K562 (cell line): ENCODE data around the gene JAK3. TPM values are rescaled to one million over a fixed set of nuclear protein-coding genes. Genes with fewer than 3 reads are reported as not detected.

Source experiments
- ATAC-seq: fragments of 200-7000 bp; cut with Tn5 transposase; 3 replicates; pipeline ENCODE4 v1.9.1; 2020; ENCODE audit warnings: moderate library complexity
- BruUV-seq: library from RNA; stranded (reverse); fragments of 400-500 nt; replicated peaks from 2 replicates; lab custom pipeline; 2021; lab: Mats Ljungman, UMichigan
- CTCF ChIA-PET: fragments of 300-600 bp; formaldehyde crosslinking; extraction: SDS; loops from one replicate; lab custom pipeline; 2021; ENCODE audit warnings: low intra/inter-chr PET ratio; lab: Yijun Ruan, JAX
- POLR2A ChIA-PET: fragments of 300-600, 350-650 bp; sonication (Branson Sonifier 250); formaldehyde crosslinking; extraction: SDS; loops from one replicate; lab custom pipeline; 2021; ENCODE audit warnings: antibody characterized with exemption, inconsistent platforms; lab: Yijun Ruan, JAX
- DNase-seq, 4 experiments: peaks; one replicate each; pipeline versions ENCODE4 v3.0.0 to v3.0.0-alpha.2; 2011 to 2018; ENCODE audit warnings: low spot score in 3 of 4, mixed read lengths in 3 of 4; ENCODE audit errors: extremely low read depth in 1 of 4
- FAIRE-seq: peaks from 2 replicates; lab custom pipeline; 2011; peaks lifted over from hg19 to GRCh38; lab: Jason Lieb, UNC
- H2AFZ ChIP-seq: 2 replicates; pipeline ENCODE4 v1.6.0; 2011; ENCODE audit warnings: low read depth, low read length, control low read depth, inconsistent platforms
- H3K27ac ChIP-seq: fragments of 200-600 bp; 3 replicates; pipeline ENCODE4 v1.8.0; 2011; ENCODE audit warnings: low read depth, mild to moderate bottlenecking, control low read depth, inconsistent platforms, low read length, moderate library complexity, mixed read lengths; ENCODE audit errors: extremely low read depth
- H3K27me3 ChIP-seq, 2 experiments: fragments of 300-600 bp in 1 of 2; 2 replicates in 1 of 2; 3 replicates in 1 of 2; pipeline versions ENCODE4 v1.6.0 to v1.8.0; 2011; ENCODE audit warnings: inconsistent platforms in 2 of 2, low read length in 2 of 2, mild to moderate bottlenecking in 1 of 2, mixed read lengths in 1 of 2, moderate library complexity in 1 of 2; ENCODE audit not compliant: control insufficient read depth in 2 of 2, insufficient read depth in 2 of 2
- H3K36me3 ChIP-seq: fragments of 300-600 bp; 3 replicates; pipeline ENCODE4 v1.8.0; 2011; ENCODE audit warnings: mild to moderate bottlenecking, low read length, inconsistent platforms; ENCODE audit not compliant: control insufficient read depth, insufficient read depth
- H3K4me1 ChIP-seq, 2 experiments: fragments of 200-600 bp in 1 of 2; replicated peaks in 1 of 2; 2 replicates in 1 of 2; 3 replicates in 1 of 2; pipeline versions ENCODE4 v1.5.1 to v1.8.0; 2011; ENCODE audit warnings: inconsistent platforms in 2 of 2, low read length in 2 of 2, mild to moderate bottlenecking in 1 of 2, mixed read lengths in 1 of 2, moderate library complexity in 1 of 2; ENCODE audit not compliant: control insufficient read depth in 2 of 2, insufficient read depth in 2 of 2
- H3K4me2 ChIP-seq: 2 replicates; pipeline ENCODE4 v1.6.1; 2011; ENCODE audit warnings: low read length, control low read depth, inconsistent platforms, mixed read lengths; ENCODE audit not compliant: insufficient read depth
- H3K4me3 ChIP-seq: fragments of 200-600 bp; sonication (generic), shearing (Covaris generic); 2 replicates; pipeline ENCODE4 v1.5.1; 2016; ENCODE audit warnings: control low read depth, inconsistent platforms
- H3K79me2 ChIP-seq: fragments of 200-600 bp; 3 replicates; pipeline ENCODE4 v1.8.0; 2011; ENCODE audit warnings: low read length, inconsistent platforms; ENCODE audit not compliant: control insufficient read depth, insufficient read depth
- H3K9ac ChIP-seq, 2 experiments: 2 replicates each; pipeline versions ENCODE4 v1.6.0 to v1.6.1; 2011; ENCODE audit warnings: low read depth in 2 of 2, low read length in 2 of 2, control low read depth in 1 of 2, inconsistent platforms in 1 of 2, mild to moderate bottlenecking in 1 of 2, mixed read lengths in 1 of 2; ENCODE audit not compliant: insufficient read depth in 1 of 2
- H3K9me1 ChIP-seq: one replicate; pipeline ENCODE4 v1.6.0; 2011; ENCODE audit warnings: inconsistent platforms, mild to moderate bottlenecking, low read length, moderate library complexity; ENCODE audit not compliant: control insufficient read depth, insufficient read depth
- H3K9me3 ChIP-seq: replicated peaks from 2 replicates; pipeline ENCODE4 v1.5.1; 2011; ENCODE audit warnings: low read depth, low read length, inconsistent platforms; ENCODE audit not compliant: control insufficient read depth, insufficient read depth
- H4K20me1 ChIP-seq: replicated peaks from 2 replicates; pipeline ENCODE4 v1.6.1; 2011; ENCODE audit warnings: low read length, inconsistent platforms, mixed read lengths; ENCODE audit not compliant: control insufficient read depth, insufficient read depth
- DMBX1 ChIP-seq: fragments of 250-450 bp; sonication (Bioruptor Pico); IDR thresholded peaks from 2 replicates; pipeline ENCODE4 v1.8.0; 2022; ENCODE audit warnings: inconsistent platforms, mild to moderate bottlenecking, moderate library complexity, borderline replicate concordance
- GTF2A2 ChIP-seq: IDR thresholded peaks from 2 replicates; pipeline ENCODE4 v1.6.1; 2016; ENCODE audit warnings: mild to moderate bottlenecking, missing genetic modification characterization, missing compliant biosample characterization
- MEIS2 ChIP-seq: fragments of 450-650 bp; IDR thresholded peaks from 2 replicates; pipeline ENCODE4 v1.6.1; 2014; ENCODE audit warnings: mild to moderate bottlenecking; ENCODE audit not compliant: partially characterized antibody
- RHOXF2B ChIP-seq: fragments of 250-450 bp; sonication (Bioruptor Pico); conservative IDR thresholded peaks from 2 replicates; pipeline ENCODE4 v1.5.1; 2021
- SIRT6 ChIP-seq: IDR thresholded peaks from one replicate; pipeline ENCODE4 v1.6.1; 2012; ENCODE audit warnings: low read depth, mild to moderate bottlenecking, control low read depth, inconsistent platforms, low read length, moderate library complexity
- ZNF57 ChIP-seq: fragments of 450-650 bp; formaldehyde crosslinking; IDR thresholded peaks from 2 replicates; pipeline ENCODE4 v1.4.0; 2020; ENCODE audit warnings: mild to moderate bottlenecking, moderate library complexity
- WGBS: fragments of 100-300 bp; shearing (Covaris generic); methylation state at CpG from one replicate; pipeline ENCODE4 v1.1.6; 2016; ENCODE audit warnings: low coverage, mixed read lengths; ENCODE audit not compliant: insufficient coverage; ENCODE audit errors: missing lambda C conversion rate; 5-methylcytosine and 5-hydroxymethylcytosine counted together
- in situ Hi-C: fragments of 300-500 bp; cut with MboI; formaldehyde crosslinking; loops from 4 replicates; pipeline ENCODE4 v1.15.0; 2018; ENCODE audit warnings: inconsistent platforms, mixed read lengths
- intact Hi-C: fragments of 100-400 bp; cut with micrococcal nuclease; formaldehyde crosslinking; loops from 2 replicates; pipeline ENCODE4 v1.14.2; 2022
- polyA plus RNA-seq, 8 experiments: library from polyadenylated mRNA; depleted of rRNA in 4 of 8; stranded (reverse) in 5 of 8; unstranded in 3 of 8; fragments of >200 nt; fragmentation: Nextera tagmentation in 2 of 8; fragmentation: Illumina TruSeq in 1 of 8; extraction: Ambion mirVana in 2 of 8; extraction: Trizol in 1 of 8; gene quantifications; 2 replicates each; pipeline versions ENCODE4 v1.2.1 to v1.2.3, GENCODE V29; 2011 to 2014; ENCODE audit warnings: inconsistent platforms in 1 of 8, missing spikeins in 1 of 8
- total RNA-seq, 7 experiments: library from RNA; depleted of rRNA in 6 of 7; stranded (reverse); fragments of >200 nt in 6 of 7; fragmentation: Illumina TruSeq in 2 of 7; extraction: Trizol in 2 of 7; gene quantifications; 2 replicates each; pipeline versions ENCODE4 v1.2.1 to v1.2.3, GENCODE V29; 2011 to 2021; ENCODE audit warnings: low replicate concordance in 1 of 7
- TF ChIP-seq, protein P1 (sequence below): fragments of 450-650 bp; formaldehyde crosslinking; conservative IDR thresholded peaks from 2 replicates; pipeline ENCODE4 v1.4.0; 2022; ENCODE audit warnings: mild to moderate bottlenecking, missing genetic modification characterization
- TF ChIP-seq, protein P2 (sequence below), 3 experiments: fragments of 200-800 bp in 1 of 3; sonication (Bioruptor generic) in 1 of 3; sonication (generic) in 1 of 3; formaldehyde crosslinking in 1 of 3; IDR thresholded peaks; 2 replicates each; pipeline versions ENCODE4 v1.6.1 to v1.8.0; 2016 to 2022; ENCODE audit warnings: mild to moderate bottlenecking in 2 of 3, missing compliant biosample characterization in 2 of 3, missing genetic modification characterization in 2 of 3, missing genetic modification reagents in 1 of 3
- TF ChIP-seq, protein P3 (sequence below): sonication (generic); formaldehyde crosslinking; IDR thresholded peaks from 2 replicates; pipeline ENCODE4 v1.8.1; 2023; ENCODE audit warnings: missing genetic modification reagents, mild to moderate bottlenecking, borderline replicate concordance

Gene JAK3
- total and polyA plus RNA-seq, 9 of the 15 experiments (the other 6 are each of a cell fraction or from before 2014, with no cell fraction given), result 0.01 to 0.18 (median 0.07) TPM; not detected in 1

DNA sequence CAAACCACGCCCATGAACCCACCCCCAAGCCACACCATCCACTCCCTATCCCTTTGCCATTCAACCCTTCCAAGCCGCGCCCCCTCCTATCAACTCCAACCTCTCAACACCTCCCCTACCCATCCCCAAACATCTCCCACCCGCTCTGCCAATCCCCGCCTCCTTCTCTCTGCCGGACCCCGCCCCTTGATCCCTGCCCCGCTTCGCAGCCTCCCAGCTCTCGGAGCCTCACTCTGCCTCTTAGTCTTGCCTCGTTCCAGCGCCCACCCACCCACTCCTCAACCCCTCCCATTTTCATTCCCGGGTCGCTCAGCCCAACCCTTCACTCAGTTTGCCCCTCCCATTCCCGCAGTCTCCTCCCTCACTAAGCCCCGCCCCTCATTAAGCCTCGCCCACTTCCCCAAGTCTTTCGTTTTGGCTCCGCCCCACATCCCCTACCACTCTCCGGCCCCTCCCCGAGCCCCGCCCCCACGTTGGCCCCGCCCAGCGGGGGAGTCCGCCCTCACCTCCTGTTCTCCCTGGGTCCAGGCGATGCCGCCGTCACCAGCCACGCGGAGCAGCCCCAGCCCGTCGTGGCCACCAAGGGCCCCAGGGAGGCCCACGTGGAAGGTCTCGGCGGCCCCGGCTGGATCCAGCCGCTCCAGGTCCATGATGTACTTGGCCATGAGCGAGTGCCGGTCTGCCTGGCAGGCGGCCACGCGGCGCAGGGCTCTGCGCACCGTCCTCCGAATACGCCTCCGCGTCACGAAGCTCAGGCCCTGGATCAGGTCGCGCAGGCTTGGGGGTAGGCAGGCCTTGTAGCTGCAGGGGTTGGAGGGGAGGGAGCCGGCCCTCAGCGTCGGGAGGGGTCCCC, 5.7 kb downstream of the JAK3 start:
- peak overlapping the region; percentile 60 to 96 for H3K9ac ChIP-seq
- no TSS peak for BruUV-seq
- POLR2A ChIA-PET, result interaction anchor here (0.5 to 3.6 kb wide), 4 partner anchors 12 to 228 kb away, joined by 3 to 22 read pairs (median 3); partner anchors contain the start of gene RPL18A
- peak overlapping the region; percentile 96 for H2AFZ ChIP-seq
- FAIRE-seq (peak; percentile 96), DNase-seq (peak; percentile 95 to 100 (median 99)), ATAC-seq (peak; percentile 94)
- no peaks in the 10 kb centered on the region for H4K20me1 ChIP-seq
- peaks cover 0 to 37% of the 10 kb centered on the region in 2 experiments; a peak in 3 of 5 replicates for H3K4me1 ChIP-seq
- no peaks in the 10 kb centered on the region for H3K36me3 ChIP-seq
- under 1% methylated on average over 40 of the region's 56 CpGs for WGBS
- H3K4me3 ChIP-seq, result peak overlapping the region; percentile 58
- peak overlapping the region; percentile 77 for H3K27ac ChIP-seq
- no peaks in the 10 kb centered on the region for H3K9me3 ChIP-seq
- in situ Hi-C loops, result no loop called here
- H3K9me1 ChIP-seq, result peaks cover 4% of the 10 kb centered on the region
- H3K4me2 ChIP-seq, result peak overlapping the region; percentile 86
- peaks cover 3 to 15% of the 10 kb centered on the region in 2 experiments; a peak in 2 of 5 replicates for H3K27me3 ChIP-seq
- intact Hi-C loops, result loop anchor here (1.0 kb wide), 1 partner anchor 64 kb away; no protein-coding TSS in a partner anchor
- CTCF ChIA-PET, result interaction anchor here (0.5 kb wide), 1 partner anchor 28 kb away, joined by 4 read pairs; no protein-coding TSS in a partner anchor
- H3K79me2 ChIP-seq, result peaks cover 10% of the 10 kb centered on the region; the same call in 2 of the 3 replicates
- TF ChIP-seq MEIS2 (peak; percentile 78), GTF2A2 (tag) (no peak), ZNF57 (CRISPR knock-in tag) (no peak), RHOXF2B (CRISPR knock-in tag) (no peak), DMBX1 (CRISPR knock-in tag) (no peak), SIRT6 (no peak)
- TF ChIP-seq, protein P1, sequence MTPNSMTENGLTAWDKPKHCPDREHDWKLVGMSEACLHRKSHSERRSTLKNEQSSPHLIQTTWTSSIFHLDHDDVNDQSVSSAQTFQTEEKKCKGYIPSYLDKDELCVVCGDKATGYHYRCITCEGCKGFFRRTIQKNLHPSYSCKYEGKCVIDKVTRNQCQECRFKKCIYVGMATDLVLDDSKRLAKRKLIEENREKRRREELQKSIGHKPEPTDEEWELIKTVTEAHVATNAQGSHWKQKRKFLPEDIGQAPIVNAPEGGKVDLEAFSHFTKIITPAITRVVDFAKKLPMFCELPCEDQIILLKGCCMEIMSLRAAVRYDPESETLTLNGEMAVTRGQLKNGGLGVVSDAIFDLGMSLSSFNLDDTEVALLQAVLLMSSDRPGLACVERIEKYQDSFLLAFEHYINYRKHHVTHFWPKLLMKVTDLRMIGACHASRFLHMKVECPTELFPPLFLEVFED (CRISPR knock-in tag), result peak; percentile 82
- TF ChIP-seq, protein P2, sequence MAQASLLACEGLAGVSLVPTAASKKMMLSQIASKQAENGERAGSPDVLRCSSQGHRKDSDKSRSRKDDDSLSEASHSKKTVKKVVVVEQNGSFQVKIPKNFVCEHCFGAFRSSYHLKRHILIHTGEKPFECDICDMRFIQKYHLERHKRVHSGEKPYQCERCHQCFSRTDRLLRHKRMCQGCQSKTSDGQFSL (CRISPR knock-in tag; IDR thresholded peaks at IDR 0.05), result peak; percentile 60; the same call in 1 of the 2 replicates
- TF ChIP-seq, protein P2 (tag; IDR thresholded peaks at IDR 0.05), result no peak
- TF ChIP-seq, protein P3, sequence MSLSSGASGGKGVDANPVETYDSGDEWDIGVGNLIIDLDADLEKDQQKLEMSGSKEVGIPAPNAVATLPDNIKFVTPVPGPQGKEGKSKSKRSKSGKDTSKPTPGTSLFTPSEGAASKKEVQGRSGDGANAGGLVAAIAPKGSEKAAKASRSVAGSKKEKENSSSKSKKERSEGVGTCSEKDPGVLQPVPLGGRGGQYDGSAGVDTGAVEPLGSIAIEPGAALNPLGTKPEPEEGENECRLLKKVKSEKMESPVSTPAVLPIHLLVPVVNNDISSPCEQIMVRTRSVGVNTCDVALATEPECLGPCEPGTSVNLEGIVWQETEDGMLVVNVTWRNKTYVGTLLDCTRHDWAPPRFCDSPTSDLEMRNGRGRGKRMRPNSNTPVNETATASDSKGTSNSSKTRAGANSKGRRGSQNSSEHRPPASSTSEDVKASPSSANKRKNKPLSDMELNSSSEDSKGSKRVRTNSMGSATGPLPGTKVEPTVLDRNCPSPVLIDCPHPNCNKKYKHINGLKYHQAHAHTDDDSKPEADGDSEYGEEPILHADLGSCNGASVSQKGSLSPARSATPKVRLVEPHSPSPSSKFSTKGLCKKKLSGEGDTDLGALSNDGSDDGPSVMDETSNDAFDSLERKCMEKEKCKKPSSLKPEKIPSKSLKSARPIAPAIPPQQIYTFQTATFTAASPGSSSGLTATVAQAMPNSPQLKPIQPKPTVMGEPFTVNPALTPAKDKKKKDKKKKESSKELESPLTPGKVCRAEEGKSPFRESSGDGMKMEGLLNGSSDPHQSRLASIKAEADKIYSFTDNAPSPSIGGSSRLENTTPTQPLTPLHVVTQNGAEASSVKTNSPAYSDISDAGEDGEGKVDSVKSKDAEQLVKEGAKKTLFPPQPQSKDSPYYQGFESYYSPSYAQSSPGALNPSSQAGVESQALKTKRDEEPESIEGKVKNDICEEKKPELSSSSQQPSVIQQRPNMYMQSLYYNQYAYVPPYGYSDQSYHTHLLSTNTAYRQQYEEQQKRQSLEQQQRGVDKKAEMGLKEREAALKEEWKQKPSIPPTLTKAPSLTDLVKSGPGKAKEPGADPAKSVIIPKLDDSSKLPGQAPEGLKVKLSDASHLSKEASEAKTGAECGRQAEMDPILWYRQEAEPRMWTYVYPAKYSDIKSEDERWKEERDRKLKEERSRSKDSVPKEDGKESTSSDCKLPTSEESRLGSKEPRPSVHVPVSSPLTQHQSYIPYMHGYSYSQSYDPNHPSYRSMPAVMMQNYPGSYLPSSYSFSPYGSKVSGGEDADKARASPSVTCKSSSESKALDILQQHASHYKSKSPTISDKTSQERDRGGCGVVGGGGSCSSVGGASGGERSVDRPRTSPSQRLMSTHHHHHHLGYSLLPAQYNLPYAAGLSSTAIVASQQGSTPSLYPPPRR, result no peak
